ENCODE data around the gene HJURP. TPM values are rescaled to one million over a fixed set of nuclear protein-coding genes. Genes with fewer than 3 reads are reported as not detected.

Gene HJURP
- total RNA-seq, 1 donor from 2014 or later: 19.4 TPM

DNA sequence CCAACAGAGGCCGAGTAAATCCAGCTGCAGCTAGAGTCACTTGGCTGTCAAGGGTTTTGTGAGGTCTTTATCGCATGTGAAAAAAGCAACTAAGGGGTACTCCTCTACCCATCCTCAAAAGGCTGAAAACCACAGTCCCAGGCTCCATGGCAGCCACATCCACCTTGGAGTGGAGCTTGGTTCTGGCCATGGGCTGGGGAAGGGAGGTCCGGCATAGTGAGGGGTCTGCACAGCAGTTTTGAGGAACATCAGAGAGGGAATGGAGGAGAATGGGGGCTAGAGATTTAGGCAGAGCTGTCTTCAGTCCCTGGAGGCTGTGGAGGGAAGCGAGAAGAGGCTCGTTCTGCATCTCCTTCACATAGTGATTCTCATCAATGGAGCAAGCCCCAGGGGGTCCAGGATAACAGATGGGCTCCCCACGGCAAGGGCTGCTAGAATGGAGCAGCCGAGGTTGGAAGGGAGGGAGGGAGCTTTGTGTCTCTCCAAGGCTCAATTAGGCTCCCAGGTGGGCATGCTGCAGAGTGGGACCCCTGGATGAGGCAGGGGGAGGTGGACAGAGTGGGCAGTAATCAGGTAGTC lies 55.2 kb downstream of the HJURP start:
- TF ChIP-seq, protein P1, sequence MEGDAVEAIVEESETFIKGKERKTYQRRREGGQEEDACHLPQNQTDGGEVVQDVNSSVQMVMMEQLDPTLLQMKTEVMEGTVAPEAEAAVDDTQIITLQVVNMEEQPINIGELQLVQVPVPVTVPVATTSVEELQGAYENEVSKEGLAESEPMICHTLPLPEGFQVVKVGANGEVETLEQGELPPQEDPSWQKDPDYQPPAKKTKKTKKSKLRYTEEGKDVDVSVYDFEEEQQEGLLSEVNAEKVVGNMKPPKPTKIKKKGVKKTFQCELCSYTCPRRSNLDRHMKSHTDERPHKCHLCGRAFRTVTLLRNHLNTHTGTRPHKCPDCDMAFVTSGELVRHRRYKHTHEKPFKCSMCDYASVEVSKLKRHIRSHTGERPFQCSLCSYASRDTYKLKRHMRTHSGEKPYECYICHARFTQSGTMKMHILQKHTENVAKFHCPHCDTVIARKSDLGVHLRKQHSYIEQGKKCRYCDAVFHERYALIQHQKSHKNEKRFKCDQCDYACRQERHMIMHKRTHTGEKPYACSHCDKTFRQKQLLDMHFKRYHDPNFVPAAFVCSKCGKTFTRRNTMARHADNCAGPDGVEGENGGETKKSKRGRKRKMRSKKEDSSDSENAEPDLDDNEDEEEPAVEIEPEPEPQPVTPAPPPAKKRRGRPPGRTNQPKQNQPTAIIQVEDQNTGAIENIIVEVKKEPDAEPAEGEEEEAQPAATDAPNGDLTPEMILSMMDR (IDR thresholded peaks at IDR 0.05; ENCODE audit: unreplicated experiment): no peak
- H3K36me3 Mint-ChIP-seq: no peaks in the 10 kb centered on the region
- H3K27ac Mint-ChIP-seq: no peak overlapping the region
- peaks cover 14% of the 10 kb centered on the region for H3K27me3 Mint-ChIP-seq (ENCODE audit: low read depth)
- H3K9me3 Mint-ChIP-seq: peaks cover 6% of the 10 kb centered on the region
- H3K4me1 Mint-ChIP-seq: no peaks in the 10 kb centered on the region
- DNase-seq (ENCODE audit: low spot score in 2 of 2, unreplicated experiment in 2 of 2): no peak
- no peak overlapping the region for H3K4me3 Mint-ChIP-seq

DNA sequence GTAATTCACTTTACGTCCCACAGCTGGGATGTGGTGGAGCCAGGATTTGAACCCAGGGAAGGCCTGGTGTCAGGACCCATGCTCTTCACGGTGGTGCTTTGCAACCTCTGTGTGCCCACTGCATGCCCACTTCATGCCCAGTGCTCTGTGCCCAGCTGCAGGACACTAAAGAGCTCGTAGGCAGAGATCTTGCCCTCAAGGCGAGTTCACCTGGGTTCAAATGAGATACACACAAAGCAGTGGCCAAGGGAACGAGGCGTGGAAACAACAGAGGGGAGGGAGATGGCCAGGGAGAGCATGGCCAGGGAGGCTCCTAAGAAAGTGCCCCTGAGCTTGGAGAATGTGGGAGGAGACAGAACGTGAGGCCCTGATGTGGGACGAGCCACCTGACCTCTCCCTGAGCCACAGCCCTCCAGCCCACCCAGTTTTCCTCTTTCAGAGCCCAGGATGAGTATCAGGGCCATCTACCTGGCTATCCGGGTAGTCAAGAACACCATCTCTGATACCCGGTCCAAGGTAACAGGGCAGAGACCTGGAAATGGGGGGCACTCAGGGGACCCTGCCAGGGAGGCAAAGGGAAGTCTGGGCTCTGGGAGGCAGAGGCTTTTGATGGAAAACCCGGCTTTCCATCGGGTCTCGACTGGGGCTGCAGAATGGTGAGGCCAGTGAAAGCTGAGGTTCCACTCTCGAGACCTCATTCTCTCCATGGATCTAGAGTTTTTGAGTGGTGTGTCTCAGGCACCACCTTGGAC lies 55.8 kb downstream of the HJURP start:
- Mint-ChIP-seq H3K36me3 (no peaks in the 10 kb centered on the region), H3K9me3 (peaks cover 6% of the 10 kb centered on the region), H3K27me3 (ENCODE audit: low read depth) (peaks cover 8% of the 10 kb centered on the region), H3K4me1 (no peaks in the 10 kb centered on the region), H3K27ac (no peak overlapping the region), H3K4me3 (no peak overlapping the region)
- DNase-seq (ENCODE audit: low spot score in 2 of 2, unreplicated experiment in 2 of 2): peak in 1 of 2 experiments; percentile 5
- TF ChIP-seq, protein P1 (IDR thresholded peaks at IDR 0.05; ENCODE audit: unreplicated experiment): no peak

DNA sequence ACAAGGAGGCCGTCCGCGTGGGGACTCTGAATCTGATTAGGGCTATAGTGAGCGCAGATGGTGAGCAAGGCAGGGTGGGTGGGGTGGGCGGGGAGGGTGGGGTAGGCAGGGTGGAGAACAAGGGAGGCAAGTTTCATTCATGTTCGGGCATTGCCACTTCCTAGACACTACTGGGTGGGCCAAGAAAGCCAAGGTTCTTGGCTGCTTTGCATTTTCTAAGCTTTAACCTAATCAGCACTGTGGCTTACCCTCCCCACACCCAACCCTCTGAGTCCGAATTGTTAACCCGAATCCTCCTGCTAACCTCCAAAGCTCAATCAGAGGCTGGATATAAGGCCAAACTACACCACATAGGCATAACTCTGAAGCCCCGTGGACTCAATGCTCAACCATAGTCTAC lies 58.1 kb downstream of the HJURP start:
- peaks cover 6% of the 10 kb centered on the region for H3K9me3 Mint-ChIP-seq
- TF ChIP-seq, protein P1 (IDR thresholded peaks at IDR 0.05; ENCODE audit: unreplicated experiment): no peak
- H3K4me3 Mint-ChIP-seq: no peak overlapping the region
- no peaks in the 10 kb centered on the region for H3K4me1 Mint-ChIP-seq
- H3K36me3 Mint-ChIP-seq: no peaks in the 10 kb centered on the region
- peaks cover 4% of the 10 kb centered on the region for H3K27me3 Mint-ChIP-seq (ENCODE audit: low read depth)
- no peak for DNase-seq (ENCODE audit: low spot score in 2 of 2, unreplicated experiment in 2 of 2)
- H3K27ac Mint-ChIP-seq: no peak overlapping the region

DNA sequence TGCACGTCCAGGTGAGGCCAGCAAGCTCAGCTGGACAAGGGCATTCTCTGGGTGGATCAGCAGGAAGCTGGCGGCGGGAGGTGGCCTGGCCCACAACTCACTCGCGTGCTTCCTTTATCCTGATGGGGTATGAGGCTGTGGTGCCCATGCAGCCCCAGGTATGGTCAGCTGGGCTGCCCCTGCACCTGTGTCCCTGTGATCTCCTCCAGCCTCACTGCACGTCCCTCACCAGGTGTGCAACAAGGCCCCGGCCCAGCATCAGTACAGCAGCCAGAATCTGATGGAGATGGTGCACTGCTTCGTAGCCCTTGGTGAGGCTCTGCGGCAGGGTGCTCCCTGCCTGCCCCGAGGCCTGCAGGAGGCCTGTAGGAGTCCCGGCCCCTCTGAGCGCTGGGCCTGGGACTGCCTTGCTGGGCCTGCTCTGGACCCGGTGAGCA lies 58.6 kb downstream of the HJURP start:
- Mint-ChIP-seq H3K36me3 (no peaks in the 10 kb centered on the region), H3K27me3 (ENCODE audit: low read depth) (peaks cover 8% of the 10 kb centered on the region), H3K4me1 (no peaks in the 10 kb centered on the region), H3K4me3 (no peak overlapping the region), H3K27ac (no peak overlapping the region), H3K9me3 (peaks cover 6% of the 10 kb centered on the region)
- TF ChIP-seq, protein P1 (IDR thresholded peaks at IDR 0.05; ENCODE audit: unreplicated experiment): no peak
- DNase-seq (ENCODE audit: low spot score in 2 of 2, unreplicated experiment in 2 of 2): peak; percentile 7 to 33

DNA sequence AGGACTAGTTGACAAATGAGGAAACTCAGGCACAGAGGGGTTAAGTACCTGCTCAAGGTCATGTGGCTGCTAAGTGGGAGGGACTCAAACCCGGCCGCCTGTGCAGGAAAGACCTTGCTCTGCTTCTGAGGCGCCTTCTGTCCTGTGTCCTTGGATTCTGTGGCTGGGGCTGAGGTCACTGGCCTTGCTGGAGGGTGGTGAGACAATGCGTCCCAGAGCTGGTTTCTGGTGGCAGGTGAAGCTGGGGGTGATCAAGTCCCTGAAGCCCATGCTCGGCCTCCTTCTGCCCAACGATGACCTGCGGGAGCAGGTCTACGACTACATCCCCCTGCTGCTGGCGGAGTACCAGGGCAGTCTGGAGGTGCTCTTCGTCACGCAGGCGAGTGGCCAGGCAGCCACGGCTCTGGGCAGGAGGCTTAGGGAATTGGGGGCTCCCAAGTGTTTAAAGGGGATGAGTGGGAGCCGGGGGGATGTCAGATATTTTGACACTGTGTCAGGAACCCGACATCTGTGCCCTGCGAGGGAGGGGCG lies 60.1 kb downstream of the HJURP start:
- H3K36me3 Mint-ChIP-seq: no peaks in the 10 kb centered on the region
- peak; percentile 5 to 16 for DNase-seq (ENCODE audit: low spot score in 2 of 2, unreplicated experiment in 2 of 2)
- H3K27ac Mint-ChIP-seq: no peak overlapping the region
- TF ChIP-seq, protein P1 (IDR thresholded peaks at IDR 0.05; ENCODE audit: unreplicated experiment): no peak
- H3K4me3 Mint-ChIP-seq: no peak overlapping the region
- H3K27me3 Mint-ChIP-seq (ENCODE audit: low read depth): peaks cover 14% of the 10 kb centered on the region
- H3K4me1 Mint-ChIP-seq: no peaks in the 10 kb centered on the region
- no peaks in the 10 kb centered on the region for H3K9me3 Mint-ChIP-seq
